ENCODE results near the gene APOL3.
A peak's percentile ranks its signal among the peaks of the same experiment; 100 is the strongest.
"Not testable (repeated sequence)": the region's sequence is repeated elsewhere in the genome, so short reads cannot be mapped to it uniquely, and the experiment has no call there.

Gene APOL3

GRCh38 chr22:36192542-36192941 lies 32.0 kb upstream of the APOL3 start:
- no peak for DNase-seq

- no peak for DNase-seq
Measured at GRCh38 chr22:36191106-36191836, 30.7 kb upstream of the APOL3 start.

- DNase-seq, result not testable (repeated sequence)
Measured at GRCh38 chr22:36187862-36188261, 27.3 kb upstream of the APOL3 start.

- DNase-seq, result no peak
Measured at GRCh38 chr22:36185828-36186624, 25.5 kb upstream of the APOL3 start.

GRCh38 chr22:36184433-36185025 lies 24.0 kb upstream of the APOL3 start:
- DNase-seq, result no peak

GRCh38 chr22:36183446-36183845 lies 22.9 kb upstream of the APOL3 start:
- DNase-seq, result no peak

GRCh38 chr22:36182857-36183256 lies 22.3 kb upstream of the APOL3 start:
- DNase-seq, result no peak

- no peak for DNase-seq
Measured at GRCh38 chr22:36182056-36182455, 21.5 kb upstream of the APOL3 start.

GRCh38 chr22:36180928-36181327 lies 20.4 kb upstream of the APOL3 start:
- no peak for DNase-seq

GRCh38 chr22:36180038-36180880 lies 19.7 kb upstream of the APOL3 start:
- DNase-seq, result peak; percentile 97

GRCh38 chr22:36177160-36177559 lies 16.6 kb upstream of the APOL3 start:
- DNase-seq, result no peak

GRCh38 chr22:36175892-36176291 lies 15.3 kb upstream of the APOL3 start:
- DNase-seq, result no peak

GRCh38 chr22:36171941-36172340 lies 11.4 kb upstream of the APOL3 start:
- DNase-seq, result no peak

- no peak for DNase-seq
Measured at GRCh38 chr22:36166518-36167220, 6.1 kb upstream of the APOL3 start.

- no peak for DNase-seq
Measured at GRCh38 chr22:36166086-36166485, 5.5 kb upstream of the APOL3 start.

- no peak for DNase-seq
Measured at GRCh38 chr22:36165141-36165540, 4.6 kb upstream of the APOL3 start.

GRCh38 chr22:36164621-36165020 lies 4.1 kb upstream of the APOL3 start:
- DNase-seq, result no peak

GRCh38 chr22:36163497-36163896 lies 2.9 kb upstream of the APOL3 start:
- no peak for DNase-seq

- DNase-seq, result no peak
Measured at GRCh38 chr22:36162127-36163034, 1.8 kb upstream of the APOL3 start.

- not testable (repeated sequence) for DNase-seq
Measured at GRCh38 chr22:36161793-36162126, 1.2 kb upstream of the APOL3 start.

Measured in activated CD8-positive, alpha-beta memory T cell treated with anti-CD3 and anti-CD28 coated beads, Interleukin-2, amount 50 U/mL, for 48 hours (primary cell).